ENCODE data around the gene CACNB4.

- TF ChIP-seq GATA2 (IDR thresholded peaks at IDR 0.05; ENCODE audit: low read depth, low read length), result no peak
- no peak for TF ChIP-seq GATA3 (IDR thresholded peaks at IDR 0.05; ENCODE audit: low read depth, low read length)
Observed at GRCh38 chr2:152061383-152061782, 37.5 kb downstream of the CACNB4 start.
